ENCODE results near the gene TMEM185B. TPM values are rescaled to one million over a fixed set of nuclear protein-coding genes. Genes with fewer than 3 reads are reported as not detected.

Gene TMEM185B
- total RNA-seq, 1 donor from 2014 or later, result 27.9 TPM

GRCh38 chr2:120245520-120246332 is 22.5 kb upstream of the TMEM185B start:
- H3K36me3 Mint-ChIP-seq (ENCODE audit: low read depth, unreplicated experiment), result no peaks in the 10 kb centered on the region
- H3K27ac ChIP-seq (ENCODE audit: low read depth, low read length), result no peak overlapping the region
- no peaks in the 10 kb centered on the region for H3K9me3 Mint-ChIP-seq (ENCODE audit: unreplicated experiment)
- TF ChIP-seq CTCF (IDR thresholded peaks at IDR 0.05; ENCODE audit: insufficient read depth, low read depth, low read length), result no peak
- TF ChIP-seq EZH2 (IDR thresholded peaks at IDR 0.05; ENCODE audit: insufficient read depth, low read length), result no peak
- DNase-seq (ENCODE audit: low read depth) (no peak), FAIRE-seq (no peak)
- H3K79me2 ChIP-seq (ENCODE audit: insufficient read depth, low read length), result no peaks in the 10 kb centered on the region
- H2AFZ ChIP-seq (ENCODE audit: low read depth, low read length), result no peak overlapping the region
- H3K4me1 Mint-ChIP-seq (ENCODE audit: low read depth, unreplicated experiment), result peaks cover 12% of the 10 kb centered on the region
- no peaks in the 10 kb centered on the region for H3K9me3 ChIP-seq (ENCODE audit: insufficient read depth, low read depth, low read length)
- peaks cover 3% of the 10 kb centered on the region for H3K27me3 ChIP-seq (ENCODE audit: insufficient read depth, low read length)
- H3K9ac ChIP-seq (ENCODE audit: low read length), result no peak overlapping the region
- no peak overlapping the region for H3K4me3 ChIP-seq (ENCODE audit: insufficient read depth, low read depth, low read length)
- no peak overlapping the region for H3K27ac Mint-ChIP-seq (ENCODE audit: unreplicated experiment)
- no peak overlapping the region for H3K4me3 Mint-ChIP-seq (ENCODE audit: unreplicated experiment)
- no peaks in the 10 kb centered on the region for H4K20me1 ChIP-seq (ENCODE audit: insufficient read depth, low read length)
- H3K4me1 ChIP-seq (ENCODE audit: insufficient read depth, low read length), result peaks cover 6% of the 10 kb centered on the region
- no peak overlapping the region for H3K4me2 ChIP-seq (ENCODE audit: low read length)
- peaks cover 29% of the 10 kb centered on the region for H3K27me3 Mint-ChIP-seq (ENCODE audit: low read depth, unreplicated experiment)
- no peaks in the 10 kb centered on the region for H3K36me3 ChIP-seq (ENCODE audit: insufficient read depth, low read length)

DNA sequence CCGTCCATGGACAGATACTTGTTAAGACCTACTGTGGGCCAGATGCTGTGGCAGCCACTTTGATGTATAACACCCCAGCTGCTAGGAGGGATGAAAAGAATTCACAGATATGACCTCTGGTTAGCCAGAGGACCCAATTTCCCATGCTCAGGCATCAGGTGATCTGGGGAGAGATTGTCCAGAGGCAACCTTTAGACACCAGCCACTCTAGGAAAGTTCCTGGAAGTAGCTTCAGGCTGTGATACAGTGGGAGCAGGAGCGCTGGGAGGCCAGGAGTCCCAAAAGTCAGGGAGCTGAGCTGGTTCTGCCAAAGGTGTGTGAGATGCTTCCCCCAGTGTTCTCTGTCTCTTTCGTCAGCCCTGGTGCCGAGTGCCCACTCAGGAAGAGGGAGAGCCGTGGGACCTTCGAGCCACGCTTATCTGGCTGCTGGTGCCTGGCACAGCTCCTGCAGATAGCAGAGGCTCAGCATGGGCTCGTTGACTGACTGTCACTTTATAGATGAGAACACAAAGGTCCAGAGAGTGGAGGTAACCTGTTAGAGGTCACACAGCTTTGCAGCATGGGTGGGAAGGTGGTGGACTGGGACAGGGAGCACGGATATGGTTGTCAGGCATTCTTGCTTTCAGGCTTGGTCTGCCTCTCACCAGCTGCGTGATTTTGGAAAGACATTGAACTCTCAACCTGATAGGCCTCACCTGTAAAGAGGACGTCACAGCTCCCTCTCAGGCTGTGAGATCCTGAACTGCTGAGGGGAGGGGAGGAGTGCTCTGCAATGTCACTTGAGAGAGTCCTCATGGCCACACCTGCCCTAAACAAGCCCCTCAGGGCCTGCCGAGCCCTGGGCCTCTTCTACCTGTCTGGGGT is 21.7 kb upstream of the TMEM185B start:
- no peaks in the 10 kb centered on the region for H3K9me3 ChIP-seq (ENCODE audit: insufficient read depth, low read depth, low read length)
- no peak overlapping the region for H3K4me3 ChIP-seq (ENCODE audit: insufficient read depth, low read depth, low read length)
- peaks cover 3% of the 10 kb centered on the region for H3K27me3 ChIP-seq (ENCODE audit: insufficient read depth, low read length)
- H2AFZ ChIP-seq (ENCODE audit: low read depth, low read length), result no peak overlapping the region
- no peaks in the 10 kb centered on the region for H3K36me3 ChIP-seq (ENCODE audit: insufficient read depth, low read length)
- Mint-ChIP-seq H3K27ac (ENCODE audit: unreplicated experiment) (no peak overlapping the region), H3K27me3 (ENCODE audit: low read depth, unreplicated experiment) (peaks cover 24% of the 10 kb centered on the region), H3K4me3 (ENCODE audit: unreplicated experiment) (no peak overlapping the region), H3K4me1 (ENCODE audit: low read depth, unreplicated experiment) (peaks cover 13% of the 10 kb centered on the region), H3K36me3 (ENCODE audit: low read depth, unreplicated experiment) (no peaks in the 10 kb centered on the region), H3K9me3 (ENCODE audit: unreplicated experiment) (no peaks in the 10 kb centered on the region)
- H3K27ac ChIP-seq (ENCODE audit: low read depth, low read length), result no peak overlapping the region
- peaks cover 9% of the 10 kb centered on the region for H3K4me1 ChIP-seq (ENCODE audit: insufficient read depth, low read length)
- H3K79me2 ChIP-seq (ENCODE audit: insufficient read depth, low read length), result no peaks in the 10 kb centered on the region
- no peak overlapping the region for H3K4me2 ChIP-seq (ENCODE audit: low read length)
- no peaks in the 10 kb centered on the region for H4K20me1 ChIP-seq (ENCODE audit: insufficient read depth, low read length)
- DNase-seq (ENCODE audit: low read depth) (no peak), FAIRE-seq (no peak)
- TF ChIP-seq EZH2 (IDR thresholded peaks at IDR 0.05; ENCODE audit: insufficient read depth, low read length), result no peak
- no peak for TF ChIP-seq CTCF (IDR thresholded peaks at IDR 0.05; ENCODE audit: insufficient read depth, low read depth, low read length)
- H3K9ac ChIP-seq (ENCODE audit: low read length), result no peak overlapping the region

All from astrocyte (in vitro differentiated cells and primary cell).